Skeletal muscle satellite cell (primary cell): ENCODE results near the gene ZNF627. TPM values are rescaled to one million over a fixed set of nuclear protein-coding genes. Genes with fewer than 3 reads are reported as not detected.

Source experiments
- H3K27me3 ChIP-seq: 2 replicates; pipeline ENCODE4 v1.7.0; 2013; ENCODE audit warnings: low read length; ENCODE audit not compliant: control insufficient read depth, insufficient read depth
- H3K36me3 ChIP-seq: 2 replicates; pipeline ENCODE4 v1.7.0; 2013; ENCODE audit warnings: mild to moderate bottlenecking, control low read depth, low read length; ENCODE audit not compliant: insufficient read depth
- H3K4me1 ChIP-seq: 2 replicates; pipeline ENCODE4 v1.7.0; 2013; ENCODE audit warnings: low read length; ENCODE audit not compliant: control insufficient read depth, insufficient read depth
- H3K4me2 ChIP-seq: 2 replicates; pipeline ENCODE4 v1.7.0; 2013; ENCODE audit warnings: mild to moderate bottlenecking, low read length
- H3K4me3 ChIP-seq: 2 replicates; pipeline ENCODE4 v1.7.0; 2013; ENCODE audit warnings: low read length
- H3K9ac ChIP-seq: 2 replicates; pipeline ENCODE4 v1.7.0; 2013; ENCODE audit warnings: mild to moderate bottlenecking, low read depth, low read length, moderate library complexity
- H3K9me3 ChIP-seq: replicated peaks from 2 replicates; pipeline ENCODE4 v1.7.0; 2013; ENCODE audit warnings: mild to moderate bottlenecking, control low read depth, low read length
- total RNA-seq: library from RNA; depleted of rRNA; stranded (reverse); fragments of >200 nt; gene quantifications from 2 replicates; pipeline ENCODE4 v1.2.3, GENCODE V29; 2012; rRNA removed

The ZNF627 gene
- 12.5 and 13.2 TPM in 2 replicates for total RNA-seq

DNA sequence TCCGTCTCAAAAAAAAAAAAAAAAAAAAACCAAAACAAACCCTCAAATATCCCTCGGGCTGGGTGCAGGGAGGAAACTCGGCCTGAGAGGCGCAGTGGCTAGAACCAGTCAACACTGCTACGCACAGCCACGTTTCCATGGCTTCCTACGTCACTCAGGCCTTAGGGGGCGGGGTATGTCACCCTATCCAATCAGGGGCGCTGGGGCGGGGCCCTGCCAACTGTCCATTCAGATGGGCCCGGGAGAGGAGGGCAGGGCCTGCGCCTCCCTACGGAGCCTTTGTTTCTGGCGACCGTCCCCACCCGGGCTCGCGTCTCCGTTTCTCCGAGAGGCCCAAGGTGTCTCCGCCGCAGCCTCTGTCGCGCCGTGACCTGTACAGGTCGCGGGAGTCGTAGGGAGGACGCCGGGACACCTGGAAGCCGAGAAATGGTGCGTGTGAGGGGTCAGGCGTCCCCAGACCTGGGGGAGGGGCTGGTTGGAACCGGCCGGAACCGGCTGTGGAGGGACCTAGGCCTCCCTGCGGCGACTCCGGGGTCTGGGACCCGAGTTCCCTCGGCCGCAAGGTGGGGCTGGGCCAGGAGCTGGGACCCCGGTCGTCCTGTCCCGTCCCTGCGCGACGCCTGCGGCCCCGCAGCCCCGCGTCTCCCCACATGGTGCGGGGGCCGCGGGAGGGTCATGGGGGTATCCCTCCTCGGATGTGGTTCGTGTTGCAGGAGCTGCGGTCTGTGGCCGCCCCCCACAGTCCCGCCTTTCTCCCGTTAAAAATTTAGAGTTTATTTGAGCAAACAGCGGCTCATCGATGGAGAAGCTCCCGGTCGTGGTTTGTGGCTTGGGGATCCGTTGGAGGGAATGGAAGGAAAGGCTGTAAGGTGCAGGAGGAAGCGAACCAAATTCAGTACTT is at the start of gene ZNF627:
ZNF627 (plus strand) TSS at position 282 of the 901 bp plus-strand sequence; CDS start at position 427, 145 bp downstream.
- peak within 1 kb of the TSS; percentile 100 for H3K9ac ChIP-seq
- peak within 1 kb of the TSS; percentile 100 for H3K4me3 ChIP-seq
- H3K27me3 ChIP-seq = no peaks in the 10 kb centered on the region
- H3K36me3 ChIP-seq = peaks cover 9% of the 10 kb centered on the region
- H3K9me3 ChIP-seq = no peaks in the 10 kb centered on the region
- peak within 1 kb of the TSS; percentile 88 for H3K4me2 ChIP-seq
- peaks cover 7% of the 10 kb centered on the region for H3K4me1 ChIP-seq

DNA sequence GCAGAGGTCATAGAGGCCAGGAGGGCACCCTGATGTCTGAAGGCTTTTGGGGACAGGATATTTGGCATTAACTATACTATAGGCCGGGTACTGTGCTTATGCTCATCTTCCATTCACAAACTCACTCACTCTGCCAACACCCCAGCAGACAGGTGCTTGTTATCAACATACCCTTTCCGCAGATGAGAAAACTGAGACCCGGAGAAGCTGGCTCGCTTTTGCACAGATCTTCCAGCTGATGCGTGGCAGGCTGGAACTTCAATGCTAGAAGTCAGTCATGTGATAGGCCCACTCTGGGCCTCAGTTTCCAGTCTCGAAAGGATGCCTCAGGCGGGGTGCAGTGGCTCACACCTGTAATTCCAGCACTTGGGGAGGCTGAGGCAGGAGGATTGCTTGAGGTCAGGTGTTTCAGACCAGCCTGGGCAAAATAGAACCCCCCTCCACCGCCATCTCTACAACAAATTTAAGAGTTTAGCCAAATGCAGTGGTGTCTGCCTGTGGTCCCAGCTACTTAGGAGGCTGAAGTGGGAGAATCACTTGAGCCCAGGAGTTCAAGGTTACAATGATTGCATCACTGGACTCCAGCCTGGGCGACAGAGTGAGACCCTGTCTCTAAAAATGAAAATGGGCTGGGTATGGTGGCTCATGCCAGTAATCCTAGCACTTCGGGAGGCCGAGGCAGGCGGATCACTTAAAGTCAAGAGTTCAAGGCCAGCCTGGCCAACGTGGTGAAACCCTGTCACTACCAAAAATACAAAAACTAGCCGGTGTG is 49.2 kb upstream of the ZNF627 start:
- Histone ChIP-seq H3K4me3 (no peak overlapping the region), H3K9me3 (no peaks in the 10 kb centered on the region), H3K4me2 (no peak overlapping the region), H3K4me1 (no peaks in the 10 kb centered on the region), H3K9ac (no peak overlapping the region), H3K36me3 (peaks cover 16% of the 10 kb centered on the region), H3K27me3 (no peaks in the 10 kb centered on the region)

DNA sequence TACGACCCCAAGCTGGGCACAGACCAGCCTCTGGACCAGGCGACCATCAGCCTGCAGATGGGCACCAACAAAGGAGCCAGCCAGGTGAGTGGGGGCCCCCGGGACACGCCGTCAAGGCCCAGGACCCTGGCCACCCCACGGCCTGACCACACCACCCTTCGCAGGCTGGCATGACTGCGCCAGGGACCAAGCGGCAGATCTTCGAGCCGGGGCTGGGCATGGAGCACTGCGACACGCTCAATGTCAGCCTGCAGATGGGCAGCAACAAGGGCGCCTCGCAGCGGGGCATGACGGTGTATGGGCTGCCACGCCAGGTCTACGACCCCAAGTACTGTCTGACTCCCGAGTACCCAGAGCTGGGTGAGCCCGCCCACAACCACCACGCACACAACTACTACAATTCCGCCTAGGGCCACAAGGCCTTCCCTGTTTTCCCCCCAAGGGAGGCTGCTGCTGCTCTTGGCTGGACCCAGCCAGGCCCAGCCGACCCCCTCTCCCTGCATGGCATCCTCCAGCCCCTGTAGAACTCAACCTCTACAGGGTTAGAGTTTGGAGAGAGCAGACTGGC is 47.8 kb upstream of the ZNF627 start:
- Histone ChIP-seq H3K9ac (no peak overlapping the region), H3K9me3 (no peaks in the 10 kb centered on the region), H3K4me3 (no peak overlapping the region)

DNA sequence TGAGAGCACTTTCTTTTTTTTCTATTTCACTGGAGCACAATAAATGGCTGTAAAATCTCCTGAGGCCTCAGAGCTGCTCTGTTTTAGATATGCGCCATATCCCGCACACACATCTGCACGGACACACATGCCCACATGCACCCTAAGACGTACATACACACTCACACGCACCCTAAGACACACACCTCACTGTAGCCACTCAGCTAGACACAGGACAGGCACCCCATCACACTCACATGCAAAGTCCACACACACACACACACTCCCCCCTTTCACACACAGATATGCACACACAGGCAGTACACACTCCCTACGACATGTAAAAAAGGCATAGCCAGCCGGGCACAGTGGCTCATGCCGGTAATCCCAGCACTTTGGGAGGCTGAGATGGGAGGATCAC is 47.0 kb upstream of the ZNF627 start:
- peaks cover 30% of the 10 kb centered on the region for H3K36me3 ChIP-seq
- no peak overlapping the region for H3K4me3 ChIP-seq
- no peak overlapping the region for H3K4me2 ChIP-seq
- H3K9ac ChIP-seq = no peak overlapping the region
- no peaks in the 10 kb centered on the region for H3K4me1 ChIP-seq
- H3K9me3 ChIP-seq = no peaks in the 10 kb centered on the region
- no peaks in the 10 kb centered on the region for H3K27me3 ChIP-seq

More for the DNA sequence above, 47.8 kb upstream of the ZNF627 start:
- H3K4me1 ChIP-seq = no peaks in the 10 kb centered on the region
- peaks cover 30% of the 10 kb centered on the region for H3K36me3 ChIP-seq
- no peaks in the 10 kb centered on the region for H3K27me3 ChIP-seq
- H3K4me2 ChIP-seq = no peak overlapping the region

DNA sequence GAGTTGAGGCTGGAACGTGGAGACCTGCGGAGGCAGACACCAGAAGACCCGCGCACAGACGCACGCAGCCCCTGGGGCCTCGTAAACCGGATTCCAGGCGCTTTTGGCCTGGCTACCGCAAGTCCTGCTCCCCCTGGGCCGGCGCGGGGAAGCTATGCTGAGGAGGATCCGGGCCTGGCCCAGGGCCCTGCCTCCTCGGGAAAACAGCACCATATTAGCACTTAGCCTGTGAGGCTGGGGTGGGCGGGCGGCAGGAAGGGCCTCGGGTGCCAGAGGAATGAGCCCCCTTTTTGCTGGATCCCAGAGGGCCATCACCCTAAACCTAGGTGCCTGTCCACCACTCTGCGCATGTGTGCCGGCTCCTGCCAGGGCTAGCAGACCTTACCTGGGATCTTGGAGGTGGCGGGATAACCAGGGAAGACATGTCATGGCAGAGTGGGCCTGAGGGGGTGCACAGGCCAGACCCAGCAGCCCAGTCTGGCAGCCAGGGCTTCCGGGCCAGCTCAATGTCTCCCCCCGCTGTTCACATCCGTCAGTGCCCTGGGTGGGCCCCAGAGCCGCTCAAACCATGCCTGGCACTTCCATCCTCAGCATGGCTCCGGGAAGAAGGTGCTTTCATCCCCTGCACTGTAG is 45.6 kb upstream of the ZNF627 start:
- no peaks in the 10 kb centered on the region for H3K27me3 ChIP-seq
- no peaks in the 10 kb centered on the region for H3K4me1 ChIP-seq
- peaks cover 30% of the 10 kb centered on the region for H3K36me3 ChIP-seq

DNA sequence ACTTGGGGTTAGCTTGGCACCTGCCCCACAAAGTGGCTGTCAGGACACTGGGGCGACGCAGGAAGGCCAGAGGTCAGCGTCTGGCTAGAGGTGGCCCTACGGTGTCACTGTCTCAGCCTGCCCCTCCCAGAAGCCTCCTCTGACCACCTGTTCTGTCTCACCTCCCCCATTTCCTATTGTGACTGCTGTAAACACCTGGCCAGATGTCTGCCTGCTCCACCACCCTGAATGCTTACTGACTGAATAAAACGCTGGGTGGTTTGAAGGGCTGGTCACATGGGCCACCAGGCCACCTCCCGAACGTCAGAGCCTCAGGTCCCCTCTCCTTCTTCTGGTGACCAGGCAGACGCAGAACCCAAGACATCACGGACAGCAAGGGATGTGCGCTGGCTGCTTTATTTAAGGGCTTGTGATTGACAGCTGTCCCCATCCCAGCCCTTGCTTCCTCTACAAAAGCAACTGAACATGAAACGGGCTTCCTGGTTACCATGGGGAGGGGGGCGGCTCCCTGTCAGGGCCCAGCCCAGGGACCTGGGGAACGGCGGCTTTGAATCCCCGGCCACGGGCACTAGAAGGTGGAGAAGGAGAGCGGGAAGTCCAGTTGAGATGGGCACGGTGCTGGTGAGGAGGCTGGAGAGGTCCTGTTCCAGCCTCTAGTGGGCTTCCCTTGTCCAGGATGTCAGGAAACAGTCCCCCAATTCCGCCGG is 44.5 kb upstream of the ZNF627 start:
- Histone ChIP-seq H3K4me3 (no peak overlapping the region), H3K36me3 (peaks cover 30% of the 10 kb centered on the region), H3K9ac (no peak overlapping the region), H3K9me3 (no peaks in the 10 kb centered on the region), H3K27me3 (no peaks in the 10 kb centered on the region), H3K4me1 (peaks cover 2% of the 10 kb centered on the region), H3K4me2 (no peak overlapping the region)

More for the DNA sequence above, 45.6 kb upstream of the ZNF627 start:
- Histone ChIP-seq H3K9ac (no peak overlapping the region), H3K4me3 (no peak overlapping the region), H3K4me2 (no peak overlapping the region), H3K9me3 (no peaks in the 10 kb centered on the region)

DNA sequence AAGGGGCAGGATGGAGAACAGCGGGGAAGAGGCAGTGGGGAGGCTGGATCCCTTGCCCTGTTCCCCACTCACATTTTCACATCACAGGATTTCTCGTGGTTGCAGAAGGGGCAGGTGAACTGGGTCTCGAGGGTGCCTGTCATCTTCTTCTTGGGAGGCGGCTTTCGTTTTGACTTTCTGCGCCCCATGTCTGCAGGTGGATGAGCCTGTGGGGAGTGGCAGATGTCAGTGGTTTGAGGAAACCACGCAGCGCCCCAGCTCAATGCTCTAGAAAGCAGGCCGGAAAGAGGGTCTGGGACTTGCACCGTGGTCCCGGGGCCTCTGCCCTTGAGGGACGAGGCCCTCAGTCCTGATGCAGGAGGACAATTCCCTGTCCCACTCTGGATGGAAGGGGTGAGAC is 43.1 kb upstream of the ZNF627 start:
- Histone ChIP-seq H3K36me3 (peaks cover 30% of the 10 kb centered on the region), H3K4me1 (peaks cover 7% of the 10 kb centered on the region), H3K4me2 (no peak overlapping the region), H3K4me3 (no peak overlapping the region), H3K27me3 (no peaks in the 10 kb centered on the region), H3K9me3 (no peaks in the 10 kb centered on the region), H3K9ac (no peak overlapping the region)

DNA sequence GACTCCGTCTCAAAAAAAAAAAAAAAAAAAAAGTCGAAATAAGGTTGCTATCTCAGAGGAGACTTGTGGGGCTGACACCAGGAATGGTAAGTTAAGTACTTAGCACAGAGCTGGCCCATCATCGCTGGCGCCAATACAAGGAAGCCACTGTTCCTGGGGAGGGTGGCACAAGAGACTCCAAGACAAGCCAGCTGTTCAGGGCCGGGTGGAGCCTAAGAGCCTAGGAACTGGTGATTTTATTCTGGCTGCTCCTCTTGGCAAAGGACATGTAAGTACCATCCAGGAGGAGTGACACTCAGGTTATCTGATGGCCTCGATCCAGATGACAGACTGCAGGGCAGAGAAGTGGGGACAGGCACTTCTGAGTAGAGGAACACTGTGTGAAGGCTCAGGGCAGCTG is 42.0 kb upstream of the ZNF627 start:
- no peak overlapping the region for H3K4me2 ChIP-seq
- H3K9ac ChIP-seq = no peak overlapping the region

DNA sequence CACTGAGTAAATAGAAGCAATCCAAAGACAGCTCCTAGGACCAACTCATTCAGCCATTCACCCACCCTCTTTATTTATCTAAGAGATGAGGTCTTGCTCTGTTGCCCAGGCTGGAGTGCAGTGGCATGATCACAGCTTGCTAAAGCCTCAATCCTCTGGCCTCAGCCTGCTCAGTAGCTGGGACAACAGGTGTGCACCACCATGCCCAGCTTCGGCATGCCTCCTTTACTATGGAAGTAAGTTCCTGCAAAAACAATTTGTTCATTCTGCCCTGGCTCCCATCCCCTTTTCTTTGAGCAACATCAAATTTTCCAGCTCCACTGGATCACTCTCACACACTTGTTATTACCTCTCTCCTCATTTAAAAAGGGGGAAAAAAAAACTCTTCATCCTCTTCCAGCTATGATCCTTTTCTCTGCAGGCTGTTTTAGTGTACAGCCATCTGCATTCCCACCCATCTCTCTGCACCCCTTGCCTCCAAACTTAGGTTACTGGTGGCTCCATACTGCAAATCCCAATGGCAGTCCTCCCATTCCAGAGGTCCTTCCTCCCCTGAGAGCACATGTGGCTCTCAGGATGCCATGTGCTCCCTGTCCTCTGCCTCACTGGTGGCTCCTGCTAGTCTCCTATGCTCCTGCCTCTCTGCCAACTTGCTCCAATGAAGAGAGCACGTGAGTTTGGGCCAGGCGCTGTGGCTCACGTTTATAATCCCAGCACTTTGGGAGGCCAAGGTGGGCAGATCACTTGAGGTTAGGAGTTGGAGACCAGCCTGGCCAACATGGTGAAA is 40.5 kb upstream of the ZNF627 start:
- peaks cover 7% of the 10 kb centered on the region for H3K4me1 ChIP-seq
- no peaks in the 10 kb centered on the region for H3K27me3 ChIP-seq
- peak overlapping the region; percentile 19 for H3K9ac ChIP-seq
- H3K9me3 ChIP-seq = no peaks in the 10 kb centered on the region
- peaks cover 26% of the 10 kb centered on the region for H3K36me3 ChIP-seq
- H3K4me3 ChIP-seq = no peak overlapping the region
- no peak overlapping the region for H3K4me2 ChIP-seq

More for the DNA sequence above, 42.0 kb upstream of the ZNF627 start:
- no peaks in the 10 kb centered on the region for H3K9me3 ChIP-seq
- H3K27me3 ChIP-seq = no peaks in the 10 kb centered on the region
- H3K4me1 ChIP-seq = peaks cover 7% of the 10 kb centered on the region
- no peak overlapping the region for H3K4me3 ChIP-seq
- peaks cover 30% of the 10 kb centered on the region for H3K36me3 ChIP-seq
